Measurements from ENCODE around the gene TNNT1. TPM values are rescaled to one million over a fixed set of nuclear protein-coding genes. Genes with fewer than 3 reads are reported as not detected.
A peak's percentile ranks its signal among the peaks of the same experiment; 100 is the strongest.

Gene TNNT1
- total RNA-seq, 1 donor from 2014 or later = 0.62 TPM

DNA sequence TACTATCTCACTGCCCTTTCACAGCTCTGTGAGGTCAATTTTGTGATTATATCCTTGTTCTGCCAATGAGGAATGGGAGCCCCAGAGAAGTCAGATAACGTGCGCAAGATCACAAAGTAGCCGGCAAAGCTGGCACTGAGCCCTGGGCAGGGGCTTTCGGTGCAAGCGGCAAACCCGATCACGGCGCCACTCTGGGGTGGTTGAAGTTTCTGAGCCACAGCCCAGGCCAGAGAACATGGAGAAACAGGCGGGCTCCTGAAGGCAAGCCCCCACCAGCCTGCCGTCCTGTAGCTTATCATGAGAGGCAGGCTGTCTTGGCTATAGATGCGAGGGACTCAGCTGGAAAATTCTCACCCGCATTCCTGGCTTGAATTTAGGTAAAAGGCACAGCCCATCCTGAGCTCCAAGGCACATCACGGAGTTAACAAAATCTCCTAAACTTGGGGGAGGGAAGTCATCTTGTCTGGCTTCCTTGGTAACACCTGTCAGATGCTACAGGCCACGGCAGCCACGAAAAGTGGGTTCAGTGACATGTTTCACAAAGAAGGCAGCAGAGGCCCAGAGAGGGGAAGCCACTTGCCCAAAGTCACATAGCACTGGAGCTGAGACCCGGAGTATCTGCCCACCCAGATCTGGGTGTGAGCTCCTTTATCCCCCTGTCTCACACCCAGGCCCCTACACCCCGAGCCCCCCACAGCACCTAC is 12.5 kb downstream of the TNNT1 start:
- peaks cover 25% of the 10 kb centered on the region for H3K27me3 Mint-ChIP-seq (ENCODE audit: low read depth)
- TF ChIP-seq, protein P1, sequence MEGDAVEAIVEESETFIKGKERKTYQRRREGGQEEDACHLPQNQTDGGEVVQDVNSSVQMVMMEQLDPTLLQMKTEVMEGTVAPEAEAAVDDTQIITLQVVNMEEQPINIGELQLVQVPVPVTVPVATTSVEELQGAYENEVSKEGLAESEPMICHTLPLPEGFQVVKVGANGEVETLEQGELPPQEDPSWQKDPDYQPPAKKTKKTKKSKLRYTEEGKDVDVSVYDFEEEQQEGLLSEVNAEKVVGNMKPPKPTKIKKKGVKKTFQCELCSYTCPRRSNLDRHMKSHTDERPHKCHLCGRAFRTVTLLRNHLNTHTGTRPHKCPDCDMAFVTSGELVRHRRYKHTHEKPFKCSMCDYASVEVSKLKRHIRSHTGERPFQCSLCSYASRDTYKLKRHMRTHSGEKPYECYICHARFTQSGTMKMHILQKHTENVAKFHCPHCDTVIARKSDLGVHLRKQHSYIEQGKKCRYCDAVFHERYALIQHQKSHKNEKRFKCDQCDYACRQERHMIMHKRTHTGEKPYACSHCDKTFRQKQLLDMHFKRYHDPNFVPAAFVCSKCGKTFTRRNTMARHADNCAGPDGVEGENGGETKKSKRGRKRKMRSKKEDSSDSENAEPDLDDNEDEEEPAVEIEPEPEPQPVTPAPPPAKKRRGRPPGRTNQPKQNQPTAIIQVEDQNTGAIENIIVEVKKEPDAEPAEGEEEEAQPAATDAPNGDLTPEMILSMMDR (IDR thresholded peaks at IDR 0.05) = no peak
- DNase-seq (ENCODE audit: low spot score) = no peak
- H3K9me3 Mint-ChIP-seq (ENCODE audit: low read depth) = no peaks in the 10 kb centered on the region
- H3K4me3 Mint-ChIP-seq (ENCODE audit: unreplicated experiment) = no peak overlapping the region
- H3K4me1 Mint-ChIP-seq (ENCODE audit: low read depth) = peaks cover 3% of the 10 kb centered on the region
- H3K27ac Mint-ChIP-seq (ENCODE audit: unreplicated experiment) = no peak overlapping the region
- H3K36me3 Mint-ChIP-seq (ENCODE audit: low read depth) = no peaks in the 10 kb centered on the region

DNA sequence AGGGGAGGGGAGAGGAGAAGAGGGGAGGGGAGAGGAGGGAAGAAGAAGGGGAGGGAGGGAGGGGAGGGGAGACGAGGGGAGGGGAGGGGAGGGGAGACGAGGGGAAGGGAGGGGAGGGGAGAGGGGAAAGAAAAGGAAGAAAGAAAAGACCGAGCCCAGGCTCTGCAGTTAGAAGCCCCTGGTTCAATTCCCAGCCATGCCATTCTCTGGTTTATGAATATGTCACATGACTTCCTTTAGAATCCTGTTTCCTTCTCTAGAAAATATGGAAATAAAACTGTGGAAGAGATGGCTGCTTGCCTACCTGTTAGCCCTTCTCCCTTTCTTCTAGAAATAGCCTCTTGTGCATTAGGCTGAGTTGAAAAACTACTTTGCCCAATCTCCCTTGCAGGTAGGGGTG is 14.3 kb downstream of the TNNT1 start:
- TF ChIP-seq, protein P1 (IDR thresholded peaks at IDR 0.05) = no peak
- Mint-ChIP-seq H3K27me3 (ENCODE audit: low read depth) (peaks cover 33% of the 10 kb centered on the region), H3K27ac (ENCODE audit: unreplicated experiment) (no peak overlapping the region), H3K36me3 (ENCODE audit: low read depth) (no peaks in the 10 kb centered on the region), H3K9me3 (ENCODE audit: low read depth) (no peaks in the 10 kb centered on the region), H3K4me3 (ENCODE audit: unreplicated experiment) (no peak overlapping the region), H3K4me1 (ENCODE audit: low read depth) (no peaks in the 10 kb centered on the region)
- DNase-seq (ENCODE audit: low spot score) = no peak

DNA sequence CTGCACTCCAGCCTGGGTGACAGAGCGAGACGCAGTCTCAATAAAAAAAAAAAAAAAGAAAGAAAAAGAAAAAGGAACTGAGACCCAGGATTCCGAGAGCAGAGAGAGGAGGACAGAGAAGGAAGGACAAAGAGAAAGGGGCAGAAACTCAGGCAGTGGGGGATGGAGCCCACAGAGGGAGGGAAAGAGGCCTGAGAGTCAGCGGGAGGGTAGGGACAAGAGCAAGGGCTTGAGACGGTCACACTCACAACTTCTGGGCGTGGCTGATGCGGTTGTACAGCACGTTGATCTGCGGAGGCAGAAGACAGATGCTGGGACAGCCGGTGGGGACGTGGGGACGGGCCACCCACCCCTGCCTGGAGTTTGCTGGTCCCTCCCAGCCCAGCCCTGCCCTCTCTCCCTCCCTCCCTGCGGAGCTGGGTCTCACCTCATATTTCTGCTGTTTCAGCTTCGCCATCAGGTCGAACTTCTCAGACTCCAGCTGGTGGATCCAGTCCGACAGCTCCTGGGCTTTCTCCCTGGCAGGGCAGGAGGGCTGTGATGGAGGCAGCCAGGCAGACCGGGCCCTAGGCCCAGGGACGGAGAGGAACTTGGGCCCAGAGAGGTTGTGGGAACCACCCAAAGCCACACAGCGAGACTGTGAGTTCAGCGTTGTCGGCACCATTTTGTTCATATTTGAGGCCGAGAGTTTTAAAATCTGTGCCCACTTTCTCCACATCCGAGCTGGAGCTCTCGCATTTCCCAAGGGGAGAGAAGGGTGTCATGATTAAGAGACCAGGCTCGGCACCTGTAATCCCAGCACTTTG is 15.2 kb downstream of the TNNT1 start:
- TF ChIP-seq, protein P1 (IDR thresholded peaks at IDR 0.05) = no peak
- Mint-ChIP-seq H3K9me3 (ENCODE audit: low read depth) (no peaks in the 10 kb centered on the region), H3K27ac (ENCODE audit: unreplicated experiment) (no peak overlapping the region), H3K36me3 (ENCODE audit: low read depth) (no peaks in the 10 kb centered on the region), H3K4me1 (ENCODE audit: low read depth) (no peaks in the 10 kb centered on the region), H3K4me3 (ENCODE audit: unreplicated experiment) (no peak overlapping the region), H3K27me3 (ENCODE audit: low read depth) (peaks cover 33% of the 10 kb centered on the region)
- no peak for DNase-seq (ENCODE audit: low spot score)

DNA sequence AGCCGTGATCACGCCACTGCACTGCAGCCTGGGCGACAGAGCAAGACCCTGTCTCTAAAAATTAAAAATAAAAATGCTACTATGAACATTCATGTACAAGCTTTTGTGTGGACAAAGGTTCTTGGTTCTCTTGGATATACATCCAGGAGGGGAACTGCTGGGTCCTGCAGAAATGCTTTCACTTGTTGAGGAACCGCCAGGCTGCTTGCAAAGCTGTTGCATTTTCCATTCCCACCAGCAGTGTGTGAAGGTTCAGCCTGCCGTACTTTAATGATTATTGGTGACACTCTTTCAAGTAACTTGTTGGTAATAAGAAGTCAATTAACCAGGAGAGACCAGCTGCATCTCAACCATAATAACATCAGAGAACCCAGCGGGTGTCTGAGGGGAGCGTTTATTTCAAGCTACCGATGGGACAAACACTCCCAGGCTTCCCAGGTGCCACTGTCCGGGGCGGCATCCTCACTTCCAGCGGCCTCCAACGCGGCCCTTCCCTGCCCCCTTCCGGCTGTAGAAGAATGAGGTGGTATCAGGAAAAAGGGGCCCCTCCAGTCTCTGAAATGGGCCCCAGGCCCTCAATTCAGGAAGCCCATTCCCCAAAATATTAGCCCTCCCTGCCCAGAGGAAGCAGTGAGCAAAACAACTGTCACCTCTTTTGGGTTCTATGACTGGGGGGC is 16.4 kb downstream of the TNNT1 start:
- TF ChIP-seq, protein P1 (IDR thresholded peaks at IDR 0.05) = peak; percentile 29
- Mint-ChIP-seq H3K4me3 (ENCODE audit: unreplicated experiment) (no peak overlapping the region), H3K4me1 (ENCODE audit: low read depth) (no peaks in the 10 kb centered on the region), H3K27ac (ENCODE audit: unreplicated experiment) (no peak overlapping the region), H3K9me3 (ENCODE audit: low read depth) (no peaks in the 10 kb centered on the region), H3K27me3 (ENCODE audit: low read depth) (peaks cover 35% of the 10 kb centered on the region), H3K36me3 (ENCODE audit: low read depth) (no peaks in the 10 kb centered on the region)
- no peak for DNase-seq (ENCODE audit: low spot score)

DNA sequence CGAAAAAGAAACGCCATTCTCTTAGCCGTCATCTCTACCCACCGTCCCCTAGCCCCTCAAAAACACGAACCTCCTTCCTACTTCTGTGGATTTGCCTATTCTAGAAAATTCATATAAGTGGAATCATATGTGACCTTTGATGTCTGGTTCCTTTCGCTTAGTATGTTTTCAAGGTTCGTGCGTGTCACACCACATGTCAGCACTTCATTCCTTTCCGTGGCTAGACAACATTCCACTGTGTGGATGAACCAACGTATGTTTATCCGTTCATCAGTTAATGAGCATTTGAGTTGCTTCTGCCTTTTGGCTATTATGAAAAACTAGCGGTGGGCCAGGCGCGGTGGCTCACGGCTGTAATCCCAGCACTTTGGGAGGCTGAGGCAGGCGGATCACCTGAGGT is 17.6 kb downstream of the TNNT1 start:
- Mint-ChIP-seq H3K4me1 (ENCODE audit: low read depth) (no peaks in the 10 kb centered on the region), H3K4me3 (ENCODE audit: unreplicated experiment) (no peak overlapping the region), H3K27ac (ENCODE audit: unreplicated experiment) (no peak overlapping the region), H3K9me3 (ENCODE audit: low read depth) (no peaks in the 10 kb centered on the region), H3K36me3 (ENCODE audit: low read depth) (no peaks in the 10 kb centered on the region), H3K27me3 (ENCODE audit: low read depth) (peaks cover 37% of the 10 kb centered on the region)
- TF ChIP-seq, protein P1 (IDR thresholded peaks at IDR 0.05) = no peak
- DNase-seq (ENCODE audit: low spot score) = no peak
